Naive thymus-derived CD4-positive, alpha-beta T cell (primary cell): ENCODE data around the gene VWA7. TPM values are rescaled to one million over a fixed set of nuclear protein-coding genes. Genes with fewer than 3 reads are reported as not detected.
A peak's percentile ranks its signal among the peaks of the same experiment; 100 is the strongest.

Source experiments
- ATAC-seq: fragments of 150-1000 bp; cut with Tn5 transposase; 2 replicates; pipeline ENCODE4 v1.10.0; 2021; ENCODE audit warnings: mild to moderate bottlenecking, moderate library complexity
- CTCF ChIA-PET: fragments of 350-600 bp; sonication (Branson Sonifier 250); formaldehyde crosslinking; loops from one replicate; lab custom pipeline; 2021; ENCODE audit warnings: antibody characterized with exemption; lab: Charles Lee
- POLR2A ChIA-PET: fragments of 350-600 bp; sonication (Branson Sonifier 250); formaldehyde crosslinking; loops from one replicate; lab custom pipeline; 2021; ENCODE audit warnings: antibody characterized with exemption, inconsistent platforms; lab: Charles Lee
- DNase-seq, 9 donors: peaks; one replicate each; pipeline versions ENCODE4 v3.0.0 to v3.0.0-alpha.2; 2020 to 2022; ENCODE audit warnings: mixed read lengths in 1 of 9
- H3K27ac ChIP-seq: one replicate; pipeline ENCODE4 v1.7.0; 2013; ENCODE audit warnings: mild to moderate bottlenecking, low read depth, low read length, moderate library complexity
- H3K27me3 ChIP-seq, 2 donors: one replicate each; pipeline ENCODE4 v1.7.0; 2013; ENCODE audit warnings: low read length in 2 of 2, mild to moderate bottlenecking in 2 of 2, moderate library complexity in 2 of 2; ENCODE audit not compliant: control insufficient read depth in 2 of 2, insufficient read depth in 2 of 2
- H3K36me3 ChIP-seq, 3 experiments: 1 replicate in 2 of 3; 2 replicates in 1 of 3; pipeline ENCODE4 v1.7.0; 2013; ENCODE audit warnings: low read length in 3 of 3, mild to moderate bottlenecking in 3 of 3, moderate library complexity in 1 of 3; ENCODE audit not compliant: insufficient read depth in 3 of 3, control insufficient read depth in 2 of 3
- H3K4me1 ChIP-seq, 2 donors: one replicate each; pipeline ENCODE4 v1.7.0; 2013; ENCODE audit warnings: low read length in 2 of 2, mild to moderate bottlenecking in 2 of 2, moderate library complexity in 1 of 2; ENCODE audit not compliant: control insufficient read depth in 2 of 2, insufficient read depth in 2 of 2
- H3K4me3 ChIP-seq: 2 replicates; pipeline ENCODE4 v1.7.0; 2013; ENCODE audit warnings: mild to moderate bottlenecking, low read length
- H3K9me3 ChIP-seq, 3 experiments: 1 replicate in 2 of 3; 2 replicates in 1 of 3; pipeline ENCODE4 v1.7.0; 2013; ENCODE audit warnings: low read length in 3 of 3; ENCODE audit not compliant: control insufficient read depth in 2 of 3
- H3K27ac Mint-ChIP-seq, 9 donors: one replicate each; pipeline ENCODE4 v1.8.0; 2020 to 2022; ENCODE audit warnings: mixed read lengths in 9 of 9, mild to moderate bottlenecking in 8 of 9, moderate library complexity in 5 of 9, inconsistent platforms in 2 of 9
- H3K27me3 Mint-ChIP-seq, 5 donors: one replicate each; pipeline ENCODE4 v1.8.0; 2021 to 2022; ENCODE audit warnings: mixed read lengths in 5 of 5, mild to moderate bottlenecking in 1 of 5
- H3K36me3 Mint-ChIP-seq, 5 donors: one replicate each; pipeline ENCODE4 v1.8.0; 2020 to 2022; ENCODE audit warnings: mixed read lengths in 5 of 5, mild to moderate bottlenecking in 3 of 5, inconsistent platforms in 1 of 5
- H3K4me1 Mint-ChIP-seq, 7 donors: one replicate each; pipeline ENCODE4 v1.8.0; 2020 to 2022; ENCODE audit warnings: mixed read lengths in 7 of 7, mild to moderate bottlenecking in 3 of 7, inconsistent platforms in 1 of 7
- H3K4me3 Mint-ChIP-seq, 10 donors: one replicate each; pipeline ENCODE4 v1.8.0; 2020 to 2022; ENCODE audit warnings: mild to moderate bottlenecking in 10 of 10, mixed read lengths in 10 of 10, moderate library complexity in 6 of 10, inconsistent platforms in 2 of 10
- H3K9me3 Mint-ChIP-seq, 11 donors: one replicate each; pipeline ENCODE4 v1.8.0; 2020 to 2022; ENCODE audit warnings: mixed read lengths in 11 of 11, mild to moderate bottlenecking in 4 of 11, inconsistent platforms in 1 of 11, moderate library complexity in 1 of 11
- intact Hi-C, 2 donors: fragments of 100-400 bp; cut with micrococcal nuclease; formaldehyde crosslinking; loops; one replicate each; pipeline ENCODE4 v1.15.1; 2023
- polyA plus RNA-seq, 2 donors: library from polyadenylated mRNA; unstranded; fragments of 300-500 nt; fragmentation: Illumina TruSeq; gene quantifications; one replicate each; pipeline ENCODE4 v1.2.3, GENCODE V29; 2021
- total RNA-seq, 6 experiments: library from RNA in 5 of 6; stranded (reverse) in 5 of 6; gene quantifications; 1 replicate in 5 of 6; 2 replicates in 1 of 6; pipeline ENCODE4 v1.2.3 and lab custom pipeline; 2021 to 2026

Gene VWA7
- total and polyA plus RNA-seq, 7 experiments from 2014 or later, result 0.53 to 4.5 (median 1.1) TPM; not detected in 2

DNA sequence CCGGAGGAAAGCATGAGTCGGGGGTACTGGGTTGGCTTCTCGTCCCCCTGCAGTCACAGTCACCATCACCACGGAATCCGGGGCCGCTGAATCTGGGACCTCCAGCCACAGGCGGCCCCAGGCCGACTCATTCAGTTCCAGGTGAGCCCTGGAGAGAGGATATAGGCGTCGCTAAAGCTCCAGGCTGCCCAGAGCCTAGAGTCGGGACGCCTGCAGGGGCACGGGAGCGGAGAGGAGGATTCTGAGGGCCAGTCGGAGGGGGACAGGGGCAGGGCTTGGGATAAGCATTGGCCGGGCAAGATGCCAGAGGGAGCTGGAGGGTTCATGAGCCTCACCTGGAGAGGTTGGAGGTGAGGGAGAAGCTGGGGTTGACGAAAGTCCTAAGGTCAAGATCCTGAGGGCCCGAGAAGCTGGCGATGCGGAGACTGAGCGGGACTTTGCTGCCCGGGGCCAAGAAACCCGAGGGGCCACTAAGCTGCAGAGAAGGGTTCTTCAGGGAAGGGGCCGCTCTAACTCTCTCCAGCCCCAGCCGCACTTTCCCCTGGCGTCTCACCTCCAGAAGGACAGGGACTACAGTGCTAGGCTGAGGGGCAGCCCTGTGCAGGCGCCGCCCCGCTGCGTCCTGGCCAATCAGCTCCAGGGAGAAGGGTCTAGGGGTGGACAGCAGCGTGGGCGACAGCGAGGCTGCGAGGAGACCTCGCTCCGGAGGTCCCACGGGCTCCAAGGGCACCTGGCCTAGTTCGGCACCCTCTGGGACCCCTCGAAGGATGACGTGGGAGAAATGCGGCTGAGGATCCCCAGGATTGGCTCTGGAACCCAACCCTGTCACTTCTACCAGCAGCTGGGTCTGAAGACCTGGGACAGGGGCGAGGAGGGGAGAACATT, 11.0 kb downstream of the VWA7 start:
- ATAC-seq, result no peak
- peaks cover 3 to 9% of the 10 kb centered on the region in 2 donors for H3K4me1 ChIP-seq
- POLR2A ChIA-PET, result no interaction called here
- Mint-ChIP-seq H3K4me1 (peaks cover 4 to 35% (median 16%) of the 10 kb centered on the region in 7 donors), H3K9me3 (peaks cover 0 to 3% (median 0%) of the 10 kb centered on the region in 11 donors), H3K4me3 (no peak overlapping the region), H3K36me3 (peaks cover 0 to 19% (median 5%) of the 10 kb centered on the region in 5 donors), H3K27ac (no peak overlapping the region), H3K27me3 (no peaks in the 10 kb centered on the region)
- H3K4me3 ChIP-seq, result no peak overlapping the region
- intact Hi-C loops, result no loop called here
- no peaks in the 10 kb centered on the region for H3K27me3 ChIP-seq
- CTCF ChIA-PET, result interaction anchor here (0.6 kb wide), 1 partner anchor 108 kb away, joined by 3 read pairs; no protein-coding TSS in a partner anchor
- H3K27ac ChIP-seq, result no peak overlapping the region
- no peaks in the 10 kb centered on the region for H3K36me3 ChIP-seq
- DNase-seq, result no peak
- H3K9me3 ChIP-seq, result no peaks in the 10 kb centered on the region

DNA sequence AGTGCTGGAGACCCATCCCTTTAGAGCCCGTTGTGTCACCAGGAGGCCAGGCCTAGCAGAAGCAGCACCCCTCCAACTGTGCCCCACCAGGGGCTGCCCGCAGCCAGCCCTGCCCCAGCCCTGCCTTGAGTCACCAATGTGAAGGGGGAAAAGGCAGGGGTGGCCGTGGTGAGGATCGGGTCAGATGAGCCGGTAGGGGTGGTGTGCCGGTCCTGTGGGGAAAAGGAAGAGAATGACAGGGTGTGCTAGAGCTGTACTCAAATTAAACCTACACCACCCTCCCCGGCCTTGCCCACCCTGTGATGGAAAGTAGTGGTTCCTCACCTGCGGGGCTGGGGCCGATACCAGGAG, 11.6 kb downstream of the VWA7 start:
- Histone ChIP-seq H3K27ac (no peak overlapping the region), H3K9me3 (no peaks in the 10 kb centered on the region), H3K4me1 (peaks cover 0 to 4% of the 10 kb centered on the region in 2 donors), H3K36me3 (no peaks in the 10 kb centered on the region), H3K27me3 (no peaks in the 10 kb centered on the region), H3K4me3 (no peak overlapping the region)
- Mint-ChIP-seq H3K36me3 (peaks cover 0 to 20% (median 7%) of the 10 kb centered on the region in 5 donors), H3K27ac (no peak overlapping the region), H3K27me3 (no peaks in the 10 kb centered on the region), H3K4me1 (peaks cover 4 to 29% (median 12%) of the 10 kb centered on the region in 7 donors), H3K4me3 (no peak overlapping the region), H3K9me3 (peaks cover 0 to 2% (median 0%) of the 10 kb centered on the region in 11 donors)
- ChIA-PET CTCF (no interaction called here), POLR2A (no interaction called here)
- DNase-seq (no peak), ATAC-seq (no peak)
- intact Hi-C loops, result no loop called here

DNA sequence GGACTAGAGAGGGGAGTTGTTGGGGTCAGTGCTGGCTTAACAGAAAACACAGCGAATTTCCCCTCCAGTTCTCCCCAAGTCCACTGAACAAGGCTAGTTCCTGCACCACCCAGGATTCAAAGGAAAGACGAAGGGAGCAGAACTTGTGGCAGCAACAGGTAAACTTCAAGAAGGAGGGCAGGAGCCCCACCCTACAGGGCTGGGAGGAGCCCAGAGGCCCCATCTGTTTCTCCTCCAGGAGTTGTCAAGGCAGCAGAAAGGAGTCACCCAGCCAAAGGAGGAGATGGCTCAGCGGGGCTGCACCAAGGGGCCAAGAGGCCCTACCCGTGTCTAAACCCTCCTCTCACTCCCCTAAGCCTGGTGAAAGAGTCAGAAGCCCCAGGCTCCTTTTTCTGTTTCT, 12.9 kb downstream of the VWA7 start:
- Histone ChIP-seq H3K27ac (no peak overlapping the region), H3K9me3 (no peaks in the 10 kb centered on the region), H3K4me3 (no peak overlapping the region), H3K27me3 (no peaks in the 10 kb centered on the region), H3K36me3 (no peaks in the 10 kb centered on the region), H3K4me1 (no peaks in the 10 kb centered on the region)
- peaks cover 0 to 2% (median 0%) of the 10 kb centered on the region in 11 donors for H3K9me3 Mint-ChIP-seq
- no peak overlapping the region for H3K27ac Mint-ChIP-seq
- ChIA-PET CTCF (no interaction called here), POLR2A (no interaction called here)
- H3K36me3 Mint-ChIP-seq, result peaks cover 0 to 18% (median 11%) of the 10 kb centered on the region in 5 donors
- H3K4me1 Mint-ChIP-seq, result peaks cover 4 to 23% (median 9%) of the 10 kb centered on the region in 7 donors
- H3K27me3 Mint-ChIP-seq, result no peaks in the 10 kb centered on the region
- no peak for DNase-seq
- intact Hi-C loops, result no loop called here
- ATAC-seq, result no peak
- no peak overlapping the region for H3K4me3 Mint-ChIP-seq

DNA sequence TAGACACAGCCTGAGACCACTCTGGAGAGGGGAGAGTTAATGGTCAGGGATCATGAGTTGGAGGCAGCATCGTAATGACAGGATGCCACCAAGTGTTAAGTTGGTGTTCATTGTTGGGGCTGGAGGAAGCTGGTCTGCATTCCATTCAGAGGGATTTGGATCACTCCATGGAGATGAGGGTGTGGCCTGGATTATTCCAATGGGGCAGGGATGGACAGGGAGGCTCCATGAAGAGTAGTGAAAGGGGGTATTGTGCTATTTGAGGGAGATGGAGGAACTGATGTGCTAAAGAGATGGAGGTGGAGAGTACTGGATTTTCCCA, 13.5 kb downstream of the VWA7 start:
- peak overlapping the region in 3 of 9 donors; percentile 24 to 36 (median 32) for H3K27ac Mint-ChIP-seq
- H3K36me3 ChIP-seq, result no peaks in the 10 kb centered on the region
- intact Hi-C loops, result no loop called here
- peaks cover 0 to 2% (median 0%) of the 10 kb centered on the region in 11 donors for H3K9me3 Mint-ChIP-seq
- H3K4me3 ChIP-seq, result no peak overlapping the region
- H3K4me1 Mint-ChIP-seq, result peaks cover 0 to 20% (median 5%) of the 10 kb centered on the region in 7 donors
- no peak overlapping the region for H3K27ac ChIP-seq
- H3K27me3 Mint-ChIP-seq, result no peaks in the 10 kb centered on the region
- H3K4me1 ChIP-seq, result no peaks in the 10 kb centered on the region
- ATAC-seq (no peak), DNase-seq (no peak)
- ChIA-PET CTCF (no interaction called here), POLR2A (interaction anchor here (0.7 kb wide), 1 partner anchor 13 kb away, joined by 3 read pairs; no protein-coding TSS in a partner anchor)
- peaks cover 0 to 19% (median 11%) of the 10 kb centered on the region in 5 donors for H3K36me3 Mint-ChIP-seq
- H3K4me3 Mint-ChIP-seq, result no peak overlapping the region
- no peaks in the 10 kb centered on the region for H3K27me3 ChIP-seq
- H3K9me3 ChIP-seq, result no peaks in the 10 kb centered on the region

DNA sequence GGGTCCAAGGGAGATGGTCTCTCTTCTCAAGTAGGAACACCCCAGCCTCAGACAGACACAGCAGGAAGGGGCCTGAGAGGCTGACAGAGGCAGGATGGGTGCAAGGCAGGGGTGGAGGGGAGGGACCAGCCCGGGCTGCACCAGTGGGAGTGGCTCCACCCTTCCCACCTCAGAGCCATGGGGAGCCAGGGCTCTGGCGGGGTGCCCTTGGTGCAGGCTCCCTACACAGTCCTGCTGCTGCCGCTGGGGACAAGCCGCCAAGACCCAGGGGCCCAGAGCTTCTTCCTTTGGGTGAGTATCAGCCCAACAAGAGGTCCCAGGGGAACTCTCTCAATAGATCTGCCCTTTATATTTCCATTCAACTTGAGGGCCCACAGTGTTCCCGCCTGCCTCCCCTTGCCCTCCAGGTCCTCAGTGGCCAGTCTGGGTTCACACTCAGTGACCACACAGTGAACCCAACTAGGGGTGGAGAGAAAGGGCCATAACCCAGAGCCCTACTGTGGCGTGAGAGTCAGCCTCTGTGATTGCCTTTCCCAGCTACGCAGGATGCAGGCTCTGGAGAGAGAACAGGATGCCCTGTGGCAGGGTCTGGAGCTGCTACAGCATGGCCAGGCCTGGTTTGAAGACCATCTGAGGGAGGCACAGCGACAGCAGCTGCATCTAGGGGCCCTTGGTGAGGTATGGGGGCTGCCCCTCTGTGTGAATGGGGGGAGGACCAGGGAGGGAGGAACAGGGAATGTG, 14.1 kb downstream of the VWA7 start:
- Histone ChIP-seq H3K27ac (no peak overlapping the region), H3K4me1 (no peaks in the 10 kb centered on the region), H3K36me3 (no peaks in the 10 kb centered on the region), H3K27me3 (no peaks in the 10 kb centered on the region), H3K4me3 (no peak overlapping the region), H3K9me3 (no peaks in the 10 kb centered on the region)
- peaks cover 0 to 16% (median 5%) of the 10 kb centered on the region in 7 donors for H3K4me1 Mint-ChIP-seq
- H3K9me3 Mint-ChIP-seq, result peaks cover 0 to 2% (median 0%) of the 10 kb centered on the region in 11 donors
- no peak for ATAC-seq
- H3K27me3 Mint-ChIP-seq, result no peaks in the 10 kb centered on the region
- ChIA-PET POLR2A (interaction anchor here (0.7 kb wide), 1 partner anchor 13 kb away, joined by 3 read pairs; no protein-coding TSS in a partner anchor), CTCF (no interaction called here)
- intact Hi-C loops, result no loop called here
- peaks cover 0 to 19% (median 11%) of the 10 kb centered on the region in 5 donors for H3K36me3 Mint-ChIP-seq
- DNase-seq, result no peak
- H3K27ac Mint-ChIP-seq, result peak overlapping the region in 3 of 9 donors; percentile 24 to 36 (median 32)
- H3K4me3 Mint-ChIP-seq, result no peak overlapping the region

DNA sequence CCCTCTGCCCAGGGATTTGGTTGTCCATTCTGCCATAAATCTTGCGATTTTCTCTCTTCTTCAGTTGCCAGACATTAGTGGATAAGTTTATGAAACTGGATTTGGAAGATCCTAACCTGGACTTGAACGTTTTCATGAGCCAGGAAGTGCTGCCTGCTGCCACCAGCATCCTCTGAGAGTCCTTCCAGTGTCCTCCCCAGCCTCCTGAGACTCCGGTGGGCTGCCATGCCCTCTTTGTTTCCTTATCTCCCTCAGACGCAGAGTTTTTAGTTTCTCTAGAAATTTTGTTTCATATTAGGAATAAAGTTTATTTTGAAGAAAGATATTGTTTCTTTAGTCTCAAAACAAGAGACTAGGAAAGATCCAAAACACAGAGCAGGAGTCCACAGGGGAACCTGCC, 14.8 kb downstream of the VWA7 start, which contains the start of gene SAPCD1:
Gene SAPCD1 (plus strand): TSS at position 301 of the 400 bp plus-strand sequence. CDS start 399 bp downstream, outside the sequence.
- ATAC-seq (no peak), DNase-seq (no peak)
- Mint-ChIP-seq H3K27me3 (no peaks in the 10 kb centered on the region), H3K36me3 (peaks cover 0 to 19% (median 11%) of the 10 kb centered on the region in 5 donors), H3K4me1 (peaks cover 0 to 16% (median 5%) of the 10 kb centered on the region in 7 donors), H3K9me3 (no peaks in the 10 kb centered on the region), H3K27ac (peak within 1 kb of the TSS in 4 of 9 donors; percentile 11 to 68 (median 30)), H3K4me3 (no peak within 1 kb of the TSS)
- H3K36me3 ChIP-seq, result no peaks in the 10 kb centered on the region
- no peaks in the 10 kb centered on the region for H3K4me1 ChIP-seq
- no peak within 1 kb of the TSS for H3K27ac ChIP-seq
- POLR2A ChIA-PET, result no interaction called here
- no peaks in the 10 kb centered on the region for H3K27me3 ChIP-seq
- intact Hi-C loops, result no loop called here
- H3K9me3 ChIP-seq, result no peaks in the 10 kb centered on the region
- no peak within 1 kb of the TSS for H3K4me3 ChIP-seq
- CTCF ChIA-PET, result no interaction called here
